ENCODE data around the gene MMP14.
"Not testable (repeated sequence)": the region's sequence is repeated elsewhere in the genome, so short reads cannot be mapped to it uniquely, and the experiment has no call there.

MMP14 gene

GRCh38 chr14:22860377-22860776 is 24.0 kb downstream of the MMP14 start:
- DNase-seq (ENCODE audit: low read depth in 2 of 2): not testable (repeated sequence)

DNA sequence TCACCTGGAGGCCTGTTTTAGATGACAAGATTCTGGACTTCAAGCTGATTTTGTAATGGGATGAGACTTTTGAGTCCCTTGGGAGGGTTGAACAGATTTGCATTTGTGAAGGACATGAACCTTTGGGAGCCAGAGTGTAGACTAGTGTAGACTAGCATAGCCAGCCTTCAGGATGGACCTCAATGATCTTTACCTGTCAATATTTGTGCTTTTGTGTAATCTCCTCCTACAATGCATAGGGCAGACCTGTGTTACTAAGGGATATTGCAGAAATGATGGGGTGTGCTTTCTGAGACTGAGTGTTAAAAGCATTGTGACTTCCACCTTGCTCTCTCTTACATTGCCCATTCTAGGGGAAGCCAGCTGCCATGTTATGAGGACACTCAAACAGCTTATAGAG is 25.3 kb downstream of the MMP14 start:
- DNase-seq (ENCODE audit: low read depth in 2 of 2): no peak

DNA sequence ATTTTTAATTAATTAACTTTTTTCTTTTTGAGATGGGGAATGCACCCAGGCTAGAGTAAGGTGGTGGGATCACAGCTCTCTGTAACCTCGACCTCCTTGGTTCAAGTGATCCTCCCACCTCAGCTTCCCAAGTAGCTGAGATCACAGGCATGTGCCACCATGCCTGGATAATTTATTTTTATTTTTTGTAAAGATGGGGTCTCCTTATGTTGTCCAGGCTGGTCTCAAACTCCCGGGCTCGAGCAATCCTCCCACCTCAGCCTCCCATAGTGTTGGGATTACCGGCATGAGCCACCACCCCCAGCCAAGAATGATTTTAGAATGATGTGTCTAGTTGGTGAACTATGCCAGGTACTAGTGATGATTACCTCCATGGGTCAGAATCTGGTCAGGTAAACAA is 28.6 kb downstream of the MMP14 start:
- no peak for DNase-seq (ENCODE audit: low read depth in 2 of 2)

GRCh38 chr14:22865424-22866405 is 29.3 kb downstream of the MMP14 start:
- no peak for DNase-seq (ENCODE audit: low read depth in 2 of 2)

- DNase-seq (ENCODE audit: low read depth in 2 of 2): no peak
Measured at GRCh38 chr14:22866874-22867273, 30.5 kb downstream of the MMP14 start.

DNA sequence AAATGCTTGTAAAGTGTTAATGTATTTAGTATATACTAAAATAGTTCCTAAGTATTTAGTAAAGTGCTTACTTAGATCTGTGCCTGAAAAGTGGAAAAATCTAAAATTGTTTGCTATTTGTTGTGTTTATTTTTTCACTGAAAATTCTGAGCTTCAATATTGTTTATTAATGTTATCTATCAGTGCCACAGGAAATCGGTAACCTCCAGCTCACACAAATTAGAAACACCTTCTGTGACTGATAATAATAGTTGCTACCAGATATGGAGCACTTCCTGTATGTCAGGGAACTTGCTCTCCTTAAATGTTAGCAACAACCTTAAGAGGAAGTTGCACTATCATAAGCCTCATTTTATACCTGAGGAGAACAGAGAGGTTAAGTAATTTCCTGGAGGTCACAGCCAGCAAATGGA is 34.4 kb downstream of the MMP14 start:
- DNase-seq (ENCODE audit: low read depth in 2 of 2): no peak

DNA sequence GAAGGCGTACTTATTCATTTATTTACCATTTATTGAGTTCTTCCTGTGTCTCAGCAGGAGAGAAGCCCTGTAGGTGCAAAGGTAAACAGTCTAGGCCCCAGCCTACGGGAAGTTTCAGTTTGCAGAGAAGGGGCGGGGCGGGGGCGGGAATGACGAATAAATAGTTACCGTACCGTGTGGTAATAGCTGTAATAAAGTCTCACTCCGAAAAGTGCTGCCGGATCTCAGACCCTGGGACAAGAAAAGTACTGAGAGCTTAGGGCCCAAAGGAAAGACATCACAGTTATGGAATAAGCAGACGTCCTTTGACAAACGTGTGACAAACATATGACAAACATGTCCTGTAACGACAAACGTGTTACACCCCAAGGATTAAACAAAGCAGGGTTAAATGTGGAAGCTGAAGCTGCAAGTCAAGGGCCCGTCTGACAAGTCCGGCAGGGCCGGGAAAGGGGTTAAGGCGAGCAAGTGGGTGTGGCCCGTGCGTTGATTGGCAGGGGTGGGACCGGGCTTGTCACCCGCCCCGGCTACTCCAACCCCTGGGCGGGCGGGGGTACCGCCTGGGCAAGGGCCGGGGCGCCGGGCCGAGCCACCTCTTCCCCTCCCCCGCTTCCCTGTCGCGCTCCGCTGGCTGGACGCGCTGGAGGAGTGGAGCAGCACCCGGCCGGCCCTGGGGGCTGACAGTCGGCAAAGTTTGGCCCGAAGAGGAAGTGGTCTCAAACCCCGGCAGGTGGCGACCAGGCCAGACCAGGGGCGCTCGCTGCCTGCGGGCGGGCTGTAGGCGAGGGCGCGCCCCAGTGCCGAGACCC is 35.0 kb downstream of the MMP14 start, which contains the start of gene LRP10:
Gene LRP10, plus strand, starts transcription at position 517 of the 809 bp plus-strand sequence. CDS start 564 bp downstream, outside the sequence.
- DNase-seq (ENCODE audit: low read depth in 2 of 2): peak; percentile 70 to 74

DNA sequence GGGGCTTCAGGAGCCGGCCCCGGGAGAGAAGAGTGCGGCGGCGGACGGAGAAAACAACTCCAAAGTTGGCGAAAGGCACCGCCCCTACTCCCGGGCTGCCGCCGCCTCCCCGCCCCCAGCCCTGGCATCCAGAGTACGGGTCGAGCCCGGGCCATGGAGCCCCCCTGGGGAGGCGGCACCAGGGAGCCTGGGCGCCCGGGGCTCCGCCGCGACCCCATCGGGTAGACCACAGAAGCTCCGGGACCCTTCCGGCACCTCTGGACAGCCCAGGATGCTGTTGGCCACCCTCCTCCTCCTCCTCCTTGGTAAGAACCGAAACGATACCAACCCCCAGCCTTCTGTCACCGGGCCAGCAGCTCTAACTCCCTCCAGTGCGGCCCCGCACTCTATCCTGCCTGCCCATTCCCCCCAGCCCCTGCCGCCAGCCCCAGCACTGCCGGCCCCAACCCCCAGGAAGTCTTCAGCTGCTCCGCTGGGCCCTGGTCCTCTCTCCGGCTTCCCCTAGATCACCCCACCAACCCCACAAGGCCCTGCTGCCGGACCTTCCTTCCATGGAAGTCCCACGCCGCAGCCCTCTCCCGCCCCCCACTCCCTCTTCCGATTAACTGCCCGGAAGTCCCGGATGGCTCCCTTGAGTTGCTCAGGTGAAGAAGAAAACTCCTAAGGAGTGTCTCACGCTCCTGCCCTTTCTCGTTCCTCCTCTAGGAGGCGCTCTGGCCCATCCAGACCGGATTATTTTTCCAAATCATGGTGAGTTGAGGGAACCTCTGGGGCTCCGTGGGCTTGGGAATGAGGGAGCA is 35.8 kb downstream of the MMP14 start:
- peak; percentile 63 to 64 for DNase-seq (ENCODE audit: low read depth in 2 of 2)

- DNase-seq (ENCODE audit: low read depth in 2 of 2): no peak
Measured at GRCh38 chr14:22872833-22873520, 36.6 kb downstream of the MMP14 start.

DNA sequence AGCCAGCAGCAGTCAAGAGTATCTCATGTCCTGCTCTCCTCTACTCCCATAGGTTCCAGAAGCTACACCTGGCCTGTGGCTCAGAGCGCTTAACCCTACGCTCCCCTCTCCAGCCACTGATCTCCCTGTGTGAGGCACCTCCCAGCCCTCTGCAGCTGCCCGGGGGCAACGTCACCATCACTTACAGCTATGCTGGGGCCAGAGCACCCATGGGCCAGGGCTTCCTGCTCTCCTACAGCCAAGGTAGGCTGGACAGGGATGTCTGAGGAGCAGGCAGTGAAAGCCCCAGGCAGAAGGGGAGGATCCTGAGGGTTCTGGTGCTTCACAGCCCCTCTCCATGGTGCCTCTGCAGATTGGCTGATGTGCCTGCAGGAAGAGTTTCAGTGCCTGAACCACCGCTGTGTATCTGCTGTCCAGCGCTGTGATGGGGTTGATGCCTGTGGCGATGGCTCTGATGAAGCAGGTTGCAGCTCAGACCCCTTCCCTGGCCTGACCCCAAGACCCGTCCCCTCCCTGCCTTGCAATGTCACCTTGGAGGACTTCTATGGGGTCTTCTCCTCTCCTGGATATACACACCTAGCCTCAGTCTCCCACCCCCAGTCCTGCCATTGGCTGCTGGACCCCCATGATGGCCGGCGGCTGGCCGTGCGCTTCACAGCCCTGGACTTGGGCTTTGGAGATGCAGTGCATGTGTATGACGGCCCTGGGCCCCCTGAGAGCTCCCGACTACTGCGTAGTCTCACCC is 38.8 kb downstream of the MMP14 start:
- DNase-seq (ENCODE audit: low read depth in 2 of 2): no peak

- no peak for DNase-seq (ENCODE audit: low read depth in 2 of 2)
Measured at GRCh38 chr14:22875748-22876319, 39.4 kb downstream of the MMP14 start.

- DNase-seq (ENCODE audit: low read depth in 2 of 2): no peak
Measured at GRCh38 chr14:22877000-22877501, 40.7 kb downstream of the MMP14 start.

GRCh38 chr14:22878271-22879246 is 42.2 kb downstream of the MMP14 start:
- DNase-seq (ENCODE audit: low read depth in 2 of 2): no peak

GRCh38 chr14:22882064-22882463 is 45.7 kb downstream of the MMP14 start:
- DNase-seq (ENCODE audit: low read depth in 2 of 2): no peak

- peak in 1 of 2 donors; percentile 48 for DNase-seq (ENCODE audit: low read depth in 2 of 2)
Measured at GRCh38 chr14:22882529-22883172, 46.3 kb downstream of the MMP14 start.

GRCh38 chr14:22883173-22883976 is 47.0 kb downstream of the MMP14 start, which contains the start of gene REM2:
Gene REM2 (plus strand): TSS chr14:22883222. CDS start chr14:22883288, 66 bp downstream.
- no peak for DNase-seq (ENCODE audit: low read depth in 2 of 2)

Data from stimulated activated CD4-positive, alpha-beta T cell treated with anti-CD3 and anti-CD28 coated beads, Interleukin-1b, Interleukin-23, amount 100 ng/mL, for 4 hours (primary cell).